ENCODE measurements around the gene TSPAN7.

The TSPAN7 gene

GRCh38 chrX:38561126-38561868 is at the start of gene TSPAN7:
TSPAN7 (plus strand) TSS chrX:38561542; CDS start chrX:38561547, 5 bp downstream.
- peak; percentile 57 for DNase-seq

- no peak for DNase-seq
Measured at GRCh38 chrX:38513112-38513742, 48.1 kb upstream of the TSPAN7 start.

GRCh38 chrX:38514016-38514854 is 47.1 kb upstream of the TSPAN7 start:
- no peak for DNase-seq

GRCh38 chrX:38515291-38515690 is 46.1 kb upstream of the TSPAN7 start:
- no peak for DNase-seq

- DNase-seq: no peak
Measured at GRCh38 chrX:38516196-38516774, 45.1 kb upstream of the TSPAN7 start.

GRCh38 chrX:38519651-38520050 is 41.7 kb upstream of the TSPAN7 start:
- DNase-seq: no peak

GRCh38 chrX:38538134-38538533 is 23.2 kb upstream of the TSPAN7 start:
- DNase-seq: no peak

- DNase-seq: no peak
Measured at GRCh38 chrX:38539748-38540147, 21.6 kb upstream of the TSPAN7 start.

GRCh38 chrX:38548508-38548907 is 12.8 kb upstream of the TSPAN7 start:
- DNase-seq: no peak

- no peak for DNase-seq
Measured at GRCh38 chrX:38552721-38553120, 8.6 kb upstream of the TSPAN7 start.

- DNase-seq: no peak
Measured at GRCh38 chrX:38558686-38559085, 2.7 kb upstream of the TSPAN7 start.

GRCh38 chrX:38560776-38561125 is 591 bp upstream of the TSPAN7 start:
- DNase-seq: no peak

GRCh38 chrX:38561951-38562719 is 793 bp downstream of the TSPAN7 start:
- DNase-seq: no peak

GRCh38 chrX:38563030-38563429 is 1.7 kb downstream of the TSPAN7 start:
- no peak for DNase-seq

GRCh38 chrX:38570396-38570795 is 9.1 kb downstream of the TSPAN7 start:
- no peak for DNase-seq

GRCh38 chrX:38571058-38571457 is 9.7 kb downstream of the TSPAN7 start:
- no peak for DNase-seq

- DNase-seq: no peak
Measured at GRCh38 chrX:38574858-38575257, 13.5 kb downstream of the TSPAN7 start.

- DNase-seq: no peak
Measured at GRCh38 chrX:38575888-38576287, 14.5 kb downstream of the TSPAN7 start.

- DNase-seq: no peak
Measured at GRCh38 chrX:38577738-38578137, 16.4 kb downstream of the TSPAN7 start.

GRCh38 chrX:38578167-38578566 is 16.8 kb downstream of the TSPAN7 start:
- DNase-seq: no peak

- DNase-seq: no peak
Measured at GRCh38 chrX:38583181-38583580, 21.8 kb downstream of the TSPAN7 start.

- no peak for DNase-seq
Measured at GRCh38 chrX:38594434-38594833, 33.1 kb downstream of the TSPAN7 start.

- DNase-seq: no peak
Measured at GRCh38 chrX:38595801-38596200, 34.5 kb downstream of the TSPAN7 start.

Measured in NCI-H1436 (cell line).